ELR (cell line): ENCODE results near the gene RNF224.
"Not testable (repeated sequence)": the region's sequence is repeated elsewhere in the genome, so short reads cannot be mapped to it uniquely, and the experiment has no call there.

Experiments used
- DNase-seq: peaks from one replicate; pipeline ENCODE4 v3.0.0-alpha.2; 2015; ENCODE audit warnings: low read depth

RNF224 gene

GRCh38 chr9:137240841-137241489 lies 13.7 kb downstream of the RNF224 start, which contains the start of gene TUBB4B:
TUBB4B (plus strand) TSS chr9:137241287; CDS start chr9:137241361, 74 bp downstream.
- DNase-seq = peak; percentile 100

- DNase-seq = peak; percentile 72
These were observed 14.4 kb downstream of the RNF224 start for GRCh38 chr9:137241490-137242268.

DNA sequence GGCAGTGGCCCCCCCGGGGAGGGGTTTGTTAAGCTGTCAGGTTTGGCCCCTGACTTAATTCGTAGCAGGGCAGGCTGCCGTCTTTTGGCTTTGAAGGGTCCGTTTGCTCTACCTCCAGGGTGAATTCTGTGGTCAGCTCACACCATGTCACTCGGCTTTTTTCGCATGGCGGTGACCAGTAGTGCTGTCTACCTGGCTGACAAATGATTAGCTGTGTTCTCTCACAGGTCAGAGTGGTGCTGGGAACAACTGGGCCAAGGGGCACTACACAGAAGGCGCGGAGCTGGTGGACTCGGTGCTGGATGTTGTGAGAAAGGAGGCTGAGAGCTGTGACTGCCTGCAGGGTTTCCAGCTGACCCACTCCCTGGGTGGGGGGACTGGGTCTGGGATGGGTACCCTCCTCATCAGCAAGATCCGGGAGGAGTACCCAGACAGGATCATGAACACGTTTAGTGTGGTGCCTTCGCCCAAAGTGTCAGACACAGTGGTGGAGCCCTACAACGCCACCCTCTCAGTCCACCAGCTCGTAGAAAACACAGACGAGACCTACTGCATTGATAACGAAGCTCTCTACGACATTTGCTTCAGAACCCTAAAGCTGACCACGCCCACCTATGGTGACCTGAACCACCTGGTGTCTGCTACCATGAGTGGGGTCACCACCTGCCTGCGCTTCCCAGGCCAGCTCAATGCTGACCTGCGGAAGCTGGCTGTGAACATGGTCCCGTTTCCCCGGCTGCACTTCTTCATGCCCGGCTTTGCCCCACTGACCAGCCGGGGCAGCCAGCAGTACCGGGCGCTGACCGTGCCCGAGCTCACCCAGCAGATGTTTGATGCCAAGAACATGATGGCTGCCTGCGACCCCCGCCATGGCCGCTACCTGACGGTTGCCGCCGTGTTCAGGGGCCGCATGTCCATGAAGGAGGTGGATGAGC lies 15.2 kb downstream of the RNF224 start:
- DNase-seq = no peak

- not testable (repeated sequence) for DNase-seq
These were observed 15.9 kb downstream of the RNF224 start for GRCh38 chr9:137243266-137243625.

GRCh38 chr9:137243626-137244485 lies 16.6 kb downstream of the RNF224 start:
- DNase-seq = peak; percentile 53

GRCh38 chr9:137244486-137245449 lies 17.5 kb downstream of the RNF224 start:
- DNase-seq = no peak

DNA sequence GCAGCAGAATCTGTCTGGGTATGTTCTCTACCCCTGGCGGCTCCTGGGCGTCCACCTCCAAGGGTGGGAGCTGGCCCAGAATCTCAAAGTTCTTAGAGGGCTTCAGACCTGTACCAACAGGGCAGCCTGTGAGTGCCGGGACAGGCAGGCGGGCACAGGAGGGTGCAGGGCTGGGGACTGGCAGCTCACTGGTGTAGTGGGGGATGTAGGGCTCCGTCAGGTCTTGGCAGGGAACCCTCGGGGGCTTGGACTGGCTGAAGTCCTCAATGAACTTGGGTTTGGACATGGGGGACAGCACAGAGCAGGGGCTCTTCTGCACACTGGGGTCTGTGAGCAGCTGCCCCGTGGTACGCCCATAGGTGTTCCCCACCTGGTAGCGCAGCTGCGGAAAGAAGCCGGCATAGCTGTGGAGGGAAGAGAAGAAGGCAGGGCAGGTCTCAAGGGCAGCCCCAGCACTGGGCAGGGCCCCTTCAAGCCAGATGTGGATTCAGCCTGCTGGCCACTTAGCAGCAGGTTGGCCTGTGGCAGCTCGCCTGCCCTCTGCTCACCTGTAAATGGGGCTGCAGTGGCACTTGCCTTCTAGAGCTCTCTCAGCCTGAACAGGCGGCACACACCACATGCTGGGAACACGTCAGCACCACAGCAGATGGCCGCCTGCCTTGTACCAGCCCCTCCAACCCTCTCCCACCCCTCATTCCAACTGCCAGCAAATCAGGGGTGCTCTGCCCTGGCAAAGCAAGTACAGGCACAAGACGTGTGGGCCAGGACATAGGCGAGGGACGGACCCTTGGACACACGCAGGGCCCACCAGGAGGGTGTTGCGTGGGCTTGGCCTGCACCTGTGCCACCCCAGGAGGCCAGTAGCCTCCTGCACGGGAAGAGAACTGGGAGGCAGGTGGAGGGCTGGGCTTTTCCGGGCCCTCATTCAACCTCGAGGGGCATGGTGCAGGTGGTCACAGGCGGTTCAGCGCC lies 18.4 kb downstream of the RNF224 start:
- no peak for DNase-seq

- no peak for DNase-seq
These were observed 20.0 kb downstream of the RNF224 start for GRCh38 chr9:137247135-137247915.

DNA sequence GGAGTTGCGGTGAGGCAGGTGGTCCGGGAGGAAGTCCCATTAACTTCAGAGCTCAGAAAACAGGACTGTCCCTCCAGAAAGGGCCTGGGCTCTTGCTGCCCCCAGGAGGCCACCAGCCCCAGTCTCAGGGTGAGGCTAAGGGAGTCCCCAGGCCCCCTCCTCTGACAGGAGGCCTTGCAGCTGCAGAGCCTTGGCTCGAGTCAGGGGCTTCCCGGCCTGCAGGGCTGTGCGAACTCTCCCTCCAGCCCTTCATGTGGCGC lies 20.5 kb downstream of the RNF224 start:
- DNase-seq = no peak

DNA sequence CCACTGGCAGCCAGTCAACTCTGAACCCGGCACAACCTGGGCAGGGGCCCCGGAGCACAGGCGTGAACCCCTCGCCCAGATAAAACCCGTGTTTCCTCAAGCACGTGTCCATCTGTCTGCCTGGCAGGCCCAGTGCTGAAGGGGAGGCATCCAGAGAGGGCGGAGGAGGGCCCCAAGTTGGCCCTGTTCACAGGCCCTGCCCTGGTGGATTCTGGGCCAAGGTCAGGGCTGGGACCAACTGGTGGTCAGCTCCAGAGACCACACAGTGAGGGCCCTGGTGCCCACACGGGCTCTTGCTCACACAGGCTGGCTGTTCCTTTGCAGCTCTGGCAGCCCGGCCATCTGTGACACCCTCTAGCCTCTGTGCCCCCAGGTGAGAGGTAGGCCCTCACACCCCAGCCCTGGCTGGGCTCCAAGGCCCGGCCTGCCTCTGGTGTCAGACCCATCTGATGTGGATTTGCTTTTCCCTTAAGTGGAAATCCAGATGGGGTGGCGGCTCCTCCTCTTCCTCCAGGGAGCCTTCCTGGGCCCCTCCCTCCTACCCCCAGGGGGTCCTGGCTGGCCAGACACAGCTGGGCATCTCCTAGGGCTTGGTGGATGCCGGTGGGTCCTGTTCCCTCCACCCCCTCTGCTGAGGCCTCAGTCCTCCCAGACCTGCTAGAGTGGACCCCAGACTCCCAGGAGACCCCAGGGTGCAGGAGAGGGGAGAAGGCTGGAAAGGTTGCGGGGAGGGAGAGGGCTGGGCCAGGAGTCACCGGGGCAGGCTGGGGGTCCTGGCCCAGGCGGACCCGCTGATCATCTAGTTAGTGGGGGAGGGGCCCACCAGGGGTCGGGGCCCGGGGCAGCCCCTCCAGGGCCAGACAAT lies 23.3 kb downstream of the RNF224 start:
- DNase-seq = no peak

DNA sequence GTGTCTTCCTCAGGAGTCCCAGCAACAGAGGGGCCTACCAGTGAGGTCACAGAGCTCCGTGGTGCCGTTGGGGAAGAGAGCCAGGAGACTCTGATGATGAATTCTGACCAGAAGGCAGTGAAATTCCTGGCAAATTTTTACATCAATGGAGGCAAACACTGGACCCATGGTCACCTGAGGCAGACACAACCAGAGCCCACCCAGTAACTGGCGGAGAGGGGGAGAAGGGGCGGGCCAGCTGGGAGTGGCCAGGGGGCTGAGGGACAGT lies 23.8 kb downstream of the RNF224 start, which contains the start of gene STPG3:
STPG3 (plus strand) TSS at position 93 of the 268 bp plus-strand sequence; CDS start at position 94, 1 bp downstream.
- DNase-seq = no peak

DNA sequence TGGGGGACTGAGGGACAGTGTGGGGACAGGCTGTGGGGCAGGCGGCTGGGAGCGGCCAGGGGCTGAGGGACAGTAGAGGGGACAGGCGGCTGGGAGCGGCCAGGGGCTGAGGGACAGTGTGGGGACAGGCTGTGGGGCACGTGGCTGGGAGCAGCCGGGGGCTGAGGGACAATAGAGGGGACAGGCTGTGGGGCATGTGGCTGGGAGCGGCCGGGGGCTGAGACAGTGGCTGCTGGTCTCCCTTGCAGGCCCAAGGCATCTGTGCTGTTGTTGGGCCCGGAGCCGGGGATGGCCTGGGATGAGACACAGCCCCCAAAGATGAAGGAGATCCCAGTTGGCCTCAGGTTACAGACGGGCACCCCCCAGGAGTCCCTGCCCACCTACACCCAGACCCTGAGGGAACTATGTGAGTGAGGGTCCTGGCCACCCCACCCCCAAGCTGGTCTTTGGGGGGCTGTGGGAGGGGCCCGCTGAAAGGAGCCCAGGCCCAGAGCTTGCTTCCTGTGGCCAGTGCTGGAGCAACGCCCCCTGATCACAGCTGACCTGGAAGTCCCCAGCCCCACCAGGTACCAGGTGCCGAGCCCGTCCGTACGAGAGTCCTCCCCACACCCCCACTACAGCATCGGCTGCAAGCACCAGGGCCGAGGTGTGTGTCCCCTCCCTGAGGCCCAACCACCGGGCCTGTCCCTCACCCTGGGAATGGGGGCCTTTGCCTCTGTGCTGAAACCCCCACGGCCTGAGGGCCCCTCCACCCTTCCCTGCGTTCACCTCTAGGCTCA lies 24.4 kb downstream of the RNF224 start:
- no peak for DNase-seq

GRCh38 chr9:137252555-137253506 lies 25.5 kb downstream of the RNF224 start:
- no peak for DNase-seq

DNA sequence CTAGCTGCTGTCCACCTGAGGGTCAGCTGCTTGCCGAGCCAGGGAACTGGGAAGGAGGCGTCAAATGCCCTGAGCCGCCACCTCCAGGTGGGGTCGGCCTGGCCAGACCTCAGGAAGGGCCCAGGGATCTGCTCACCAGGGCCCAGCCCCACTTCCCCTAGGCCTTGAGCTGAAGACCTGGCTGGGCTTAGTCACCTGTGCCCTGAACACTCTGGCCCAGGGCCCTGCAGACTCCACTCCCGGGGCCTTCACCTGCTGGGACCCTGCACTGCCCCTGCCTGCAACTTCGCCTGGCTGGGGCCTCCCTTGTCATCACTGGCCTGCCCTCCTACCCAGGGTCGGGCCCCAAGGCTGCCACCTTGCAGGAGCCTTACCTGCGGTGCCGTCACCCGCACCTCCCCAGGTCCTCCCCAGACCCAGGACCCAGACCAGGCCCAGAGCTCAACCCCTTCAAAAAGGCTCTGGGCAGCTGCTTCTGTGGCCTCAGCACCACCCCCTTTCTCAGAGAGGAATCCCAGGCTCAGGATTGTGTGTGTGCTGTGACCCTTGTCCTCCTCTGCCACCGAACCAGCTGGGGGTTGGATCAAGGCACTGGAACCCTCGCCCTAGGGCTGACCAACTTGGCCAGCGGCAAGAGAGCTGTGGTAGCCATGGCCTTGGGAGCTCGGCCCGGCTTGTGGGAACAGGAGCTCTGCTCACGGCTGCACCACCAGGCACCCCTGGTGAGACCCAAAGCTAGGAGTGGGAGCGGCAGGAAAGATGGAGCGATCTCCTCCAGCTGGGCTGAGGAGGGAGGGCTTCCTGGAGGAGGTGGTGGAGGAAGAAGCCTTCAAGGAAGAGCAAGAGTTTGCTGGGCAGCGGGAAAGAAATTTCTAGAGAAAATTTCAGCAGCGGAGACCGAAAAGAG lies 26.7 kb downstream of the RNF224 start:
- peak; percentile 40 for DNase-seq
